CD4-positive, alpha-beta T cell treated with Interleukin-4 for 4 hours (primary cell): ENCODE measurements around the gene SLC34A3.

Experiments
- DNase-seq: peaks from one replicate; pipeline ENCODE4 v3.0.0-alpha.2; 2020

The SLC34A3 gene

GRCh38 chr9:137230705-137231371, at the start of gene SLC34A3:
Gene SLC34A3, plus strand, starts transcription at chr9:137230901. Its CDS starts 802 bp downstream, at chr9:137231703.
- no peak for DNase-seq

GRCh38 chr9:137181680-137182079, 49.0 kb upstream of the SLC34A3 start:
- no peak for DNase-seq

- no peak for DNase-seq
Observed at GRCh38 chr9:137182836-137183235, 47.9 kb upstream of the SLC34A3 start.

- DNase-seq, result no peak
Observed at GRCh38 chr9:137183980-137184595, 46.6 kb upstream of the SLC34A3 start.

- no peak for DNase-seq
Observed at GRCh38 chr9:137184881-137185660, 45.6 kb upstream of the SLC34A3 start.

- no peak for DNase-seq
Observed at GRCh38 chr9:137185921-137186320, 44.8 kb upstream of the SLC34A3 start.

- no peak for DNase-seq
Observed at GRCh38 chr9:137186385-137186784, 44.3 kb upstream of the SLC34A3 start.

GRCh38 chr9:137187386-137187785, 43.3 kb upstream of the SLC34A3 start:
- DNase-seq, result no peak

- no peak for DNase-seq
Observed at GRCh38 chr9:137188086-137188489, 42.6 kb upstream of the SLC34A3 start.

GRCh38 chr9:137188490-137189296, 42.0 kb upstream of the SLC34A3 start, which contains the start of the genes ANAPC2 and SSNA1:
Gene ANAPC2, minus strand, starts transcription at chr9:137188560. Its CDS starts 28 bp downstream, at chr9:137188532.
Gene SSNA1, plus strand, starts transcription at chr9:137188676. Its CDS starts 51 bp downstream, at chr9:137188727.
- DNase-seq, result peak; percentile 89

GRCh38 chr9:137189297-137190295, 41.1 kb upstream of the SLC34A3 start:
- DNase-seq, result no peak

GRCh38 chr9:137190315-137190856, 40.3 kb upstream of the SLC34A3 start:
- DNase-seq, result no peak

GRCh38 chr9:137191245-137191644, 39.5 kb upstream of the SLC34A3 start:
- no peak for DNase-seq

- no peak for DNase-seq
Observed at GRCh38 chr9:137191691-137192447, 38.8 kb upstream of the SLC34A3 start.

- no peak for DNase-seq
Observed at GRCh38 chr9:137192448-137192780, 38.3 kb upstream of the SLC34A3 start.

GRCh38 chr9:137192859-137193258, 37.8 kb upstream of the SLC34A3 start:
- no peak for DNase-seq

- DNase-seq, result no peak
Observed at GRCh38 chr9:137193771-137194170, 36.9 kb upstream of the SLC34A3 start.

- DNase-seq, result no peak
Observed at GRCh38 chr9:137194388-137194787, 36.3 kb upstream of the SLC34A3 start.

- no peak for DNase-seq
Observed at GRCh38 chr9:137194909-137195308, 35.8 kb upstream of the SLC34A3 start.

GRCh38 chr9:137195525-137196220, 35.0 kb upstream of the SLC34A3 start:
- DNase-seq, result no peak
